DMS53 treated with DMSO at 0.1 percent for 48 hours (cell line): ENCODE data around the gene RAMP3.
A peak's percentile ranks its signal among the peaks of the same experiment; 100 is the strongest.
"Not testable (repeated sequence)": the region's sequence is repeated elsewhere in the genome, so short reads cannot be mapped to it uniquely, and the experiment has no call there.

Experiments used
- DNase-seq: peaks from one replicate; lab custom pipeline; 2025; ENCODE audit not compliant: unreplicated experiment; lab: John Stamatoyannopoulos, UW

Gene RAMP3

GRCh38 chr7:45157653-45158401, at the start of gene RAMP3:
Gene RAMP3 (plus strand): TSS chr7:45157791. CDS start chr7:45157829, 38 bp downstream.
- no peak for DNase-seq

DNA sequence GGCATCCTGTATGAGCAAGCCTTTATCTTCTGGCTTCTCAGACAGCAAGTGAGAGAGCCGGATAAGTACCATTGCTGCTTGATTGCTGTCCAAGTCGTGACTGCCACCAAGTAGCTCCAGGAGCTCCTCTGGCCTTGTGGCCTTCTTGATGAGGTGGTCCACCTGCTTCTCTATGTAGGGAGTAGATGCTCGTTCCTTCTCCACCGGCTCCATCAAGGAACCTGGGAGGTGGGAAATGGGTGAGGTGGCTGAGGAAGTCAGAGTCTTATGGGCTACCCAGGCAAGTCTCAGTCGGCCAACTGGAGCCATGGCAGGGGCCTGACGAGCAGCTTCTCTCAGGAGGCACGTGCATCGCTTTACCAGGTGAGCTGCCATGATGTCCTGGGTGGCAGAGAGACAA, 48.7 kb upstream of the RAMP3 start:
- DNase-seq = no peak

DNA sequence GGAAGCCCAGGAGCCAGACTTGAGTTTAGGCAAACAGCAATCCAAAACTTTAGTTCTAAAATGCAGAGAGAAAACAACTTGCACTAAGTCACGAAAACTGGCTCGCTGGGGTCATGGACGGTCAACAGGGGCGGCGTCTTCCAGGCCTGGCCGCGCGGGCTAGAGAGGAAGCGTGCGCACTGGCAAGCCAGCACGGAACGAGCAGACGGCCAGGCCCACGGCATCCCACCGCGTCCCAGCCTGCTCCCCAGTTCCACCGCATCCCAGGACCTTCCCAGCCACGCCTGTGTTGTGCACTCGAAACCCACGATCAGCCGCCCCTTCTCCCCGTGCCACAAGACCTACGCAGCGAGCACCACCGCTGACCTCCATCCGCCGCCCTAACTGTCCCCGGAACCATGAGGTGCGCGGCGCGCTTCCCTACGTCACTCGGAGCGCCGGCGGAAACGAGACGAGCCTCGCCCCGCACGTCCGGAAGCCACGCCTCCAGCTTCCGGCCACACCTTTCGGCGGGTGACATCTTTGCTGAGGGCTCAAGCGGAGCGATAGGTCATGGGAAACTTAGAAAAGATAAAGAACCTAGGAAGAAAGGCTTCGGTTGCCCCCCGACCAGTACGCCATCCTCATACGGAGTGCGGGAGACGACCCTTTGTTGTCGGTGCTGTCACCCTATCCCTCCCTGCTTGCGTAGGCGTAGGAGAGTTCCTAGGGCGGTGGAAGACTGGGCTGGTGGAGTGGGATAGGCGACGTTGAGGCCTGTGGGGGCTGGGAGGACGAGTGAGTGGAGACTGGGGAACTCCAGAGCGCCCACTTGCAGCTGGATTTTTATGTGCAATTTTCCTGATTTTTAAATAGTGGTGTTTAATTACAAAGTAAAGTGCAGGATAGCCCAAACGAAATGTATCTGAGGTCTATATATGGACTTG, 46.0 kb upstream of the RAMP3 start, which contains the start of gene TBRG4:
Gene TBRG4, minus strand, starts transcription at position 400 of the 926 bp plus-strand sequence. CDS start 2,460 bp downstream, outside the sequence.
- peak; percentile 90 for DNase-seq

GRCh38 chr7:45112648-45113047, 44.9 kb upstream of the RAMP3 start:
- DNase-seq = no peak

DNA sequence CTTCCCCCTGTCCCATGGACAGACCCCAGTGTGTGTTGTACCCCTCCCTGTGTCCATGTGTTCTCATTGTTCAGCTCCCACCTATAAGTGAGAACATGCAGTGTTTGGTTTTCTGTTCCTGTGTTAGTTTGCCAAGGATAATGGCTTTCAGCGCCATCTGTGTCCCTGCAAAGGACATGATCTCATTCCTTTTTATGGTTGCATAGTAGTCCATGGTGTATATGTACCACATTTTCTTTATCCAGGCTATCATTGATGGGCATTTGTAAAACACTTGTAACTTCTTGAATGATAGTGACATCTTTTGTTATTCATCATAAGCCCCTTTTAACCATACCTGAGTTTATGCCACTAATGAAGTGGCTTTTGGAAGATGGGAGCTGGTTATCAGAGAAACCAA, 43.3 kb upstream of the RAMP3 start:
- not testable (repeated sequence) for DNase-seq

DNA sequence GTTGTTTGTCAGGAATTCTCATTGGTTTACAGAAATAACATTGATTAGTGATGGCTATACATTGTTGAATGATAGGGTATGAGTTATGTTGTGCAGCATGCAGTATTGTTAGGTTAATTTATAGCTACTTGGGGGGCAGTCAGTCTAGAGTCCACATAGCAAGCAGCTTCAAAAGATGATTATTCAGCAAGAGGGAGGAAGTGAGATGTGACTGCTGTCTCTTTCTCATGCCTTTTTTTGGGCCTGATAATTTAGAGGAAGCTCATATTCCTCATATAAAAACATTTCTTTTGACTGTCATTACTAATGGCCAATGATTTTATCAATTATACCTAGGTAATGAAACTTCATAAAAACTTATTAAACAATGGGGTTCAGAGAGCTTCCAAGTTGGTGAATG, 42.7 kb upstream of the RAMP3 start:
- DNase-seq = no peak

DNA sequence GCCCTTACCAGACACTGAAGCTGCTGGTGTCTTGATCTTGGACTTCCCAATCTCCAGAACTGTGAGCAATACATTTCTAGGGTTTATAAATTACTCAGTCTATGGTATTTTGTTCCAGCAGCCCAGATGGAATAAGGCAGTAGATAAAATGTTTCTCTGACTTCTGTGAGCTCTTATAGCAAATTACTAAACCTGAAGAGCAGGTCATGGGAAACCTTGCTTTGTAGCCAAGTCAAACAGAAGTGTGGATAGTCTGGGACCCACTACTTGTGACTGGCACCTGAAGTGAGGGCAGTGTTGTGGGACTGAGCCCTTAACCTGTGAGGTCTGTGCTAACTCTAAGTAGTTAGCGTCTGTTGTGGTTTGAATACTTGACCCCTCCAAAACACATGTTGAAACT, 41.5 kb upstream of the RAMP3 start:
- no peak for DNase-seq

DNA sequence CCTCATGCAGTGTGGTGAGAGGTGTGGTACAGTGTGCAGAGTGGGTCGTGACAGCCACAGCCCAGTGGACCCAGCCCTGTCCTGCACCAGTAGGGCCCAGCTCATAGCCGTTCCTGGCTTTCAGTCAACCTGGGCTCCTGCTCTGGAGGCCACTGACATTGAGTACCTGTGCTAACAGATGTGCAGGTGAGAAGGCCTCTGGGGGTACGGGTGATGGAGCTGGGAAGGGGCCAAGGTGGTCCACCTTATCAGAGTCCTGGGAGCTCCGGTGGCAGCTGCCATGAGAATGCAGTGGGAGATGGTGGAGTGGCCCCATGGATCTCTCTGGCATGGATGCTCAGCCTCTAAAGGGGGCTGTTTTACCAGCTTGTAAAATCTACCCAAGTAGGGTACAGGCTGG, 40.0 kb upstream of the RAMP3 start:
- no peak for DNase-seq

GRCh38 chr7:45118292-45118691, 39.3 kb upstream of the RAMP3 start:
- DNase-seq = no peak

DNA sequence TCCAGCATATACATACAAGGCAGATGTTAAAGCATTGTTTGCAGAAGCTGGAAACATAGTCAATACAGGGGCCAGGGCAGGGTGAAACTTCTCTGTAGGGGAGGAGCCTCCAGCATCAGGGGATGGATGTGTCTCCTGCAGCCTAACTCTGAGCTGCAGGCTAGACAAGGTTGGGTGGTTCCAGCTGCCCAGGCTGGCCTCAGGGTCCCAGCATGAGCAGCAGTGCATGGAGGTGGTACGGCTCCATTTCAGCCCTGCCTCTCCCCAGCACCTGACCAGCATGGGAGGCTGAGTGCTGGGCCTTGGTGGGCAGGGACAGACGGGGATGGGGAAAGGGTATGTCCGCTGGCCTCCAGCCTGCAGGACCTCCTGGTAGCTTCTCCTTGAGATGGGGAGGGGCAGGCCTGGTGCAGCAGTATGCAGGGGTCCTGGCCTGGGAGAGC, 38.7 kb upstream of the RAMP3 start:
- no peak for DNase-seq

- no peak for DNase-seq
Measured at GRCh38 chr7:45119550-45119949, 38.0 kb upstream of the RAMP3 start.

DNA sequence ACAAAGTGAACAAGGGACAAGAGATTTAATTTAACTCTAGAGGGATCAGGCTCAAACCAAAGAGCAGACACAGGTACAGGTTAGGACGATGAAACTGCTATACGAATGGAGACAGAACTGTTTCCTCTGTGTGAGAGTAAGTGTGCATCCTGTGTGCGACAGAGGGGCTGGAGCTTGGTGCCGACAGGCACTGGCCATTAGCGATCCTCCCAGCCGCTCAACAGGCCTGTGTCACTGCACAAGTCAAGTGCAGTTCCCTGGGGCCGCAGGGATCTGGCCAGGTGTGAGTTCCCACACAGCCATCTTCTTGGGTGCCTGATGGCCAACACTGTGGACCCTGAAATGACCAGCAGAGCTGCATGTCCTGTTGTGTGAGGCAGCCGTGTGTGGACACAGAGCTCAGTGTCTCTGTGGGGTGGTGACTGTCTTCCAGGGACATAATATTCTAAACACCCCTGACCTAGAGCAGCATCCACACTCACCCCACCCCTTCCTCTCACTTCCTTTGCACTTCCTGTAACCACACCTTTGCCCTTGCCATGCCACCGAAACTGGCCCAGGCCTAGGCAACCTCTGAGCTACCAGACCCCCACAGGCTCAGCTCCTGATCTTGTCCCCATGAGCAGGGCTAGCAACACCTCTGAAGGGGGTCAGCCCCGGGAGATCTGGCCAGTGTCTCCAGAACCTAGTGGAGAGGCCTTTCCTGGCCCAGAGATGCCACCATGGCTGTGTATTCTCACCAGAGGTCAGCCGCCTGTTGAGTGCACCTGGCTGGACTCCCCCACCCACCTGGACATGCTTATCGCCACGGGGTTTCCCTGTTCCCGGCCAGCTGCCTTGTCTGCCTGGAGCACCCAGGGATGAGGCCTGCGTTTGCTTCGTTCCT, 34.4 kb upstream of the RAMP3 start:
- DNase-seq = no peak

GRCh38 chr7:45123913-45124710, 33.5 kb upstream of the RAMP3 start:
- no peak for DNase-seq

- no peak for DNase-seq
Measured at GRCh38 chr7:45125193-45125904, 32.2 kb upstream of the RAMP3 start.

DNA sequence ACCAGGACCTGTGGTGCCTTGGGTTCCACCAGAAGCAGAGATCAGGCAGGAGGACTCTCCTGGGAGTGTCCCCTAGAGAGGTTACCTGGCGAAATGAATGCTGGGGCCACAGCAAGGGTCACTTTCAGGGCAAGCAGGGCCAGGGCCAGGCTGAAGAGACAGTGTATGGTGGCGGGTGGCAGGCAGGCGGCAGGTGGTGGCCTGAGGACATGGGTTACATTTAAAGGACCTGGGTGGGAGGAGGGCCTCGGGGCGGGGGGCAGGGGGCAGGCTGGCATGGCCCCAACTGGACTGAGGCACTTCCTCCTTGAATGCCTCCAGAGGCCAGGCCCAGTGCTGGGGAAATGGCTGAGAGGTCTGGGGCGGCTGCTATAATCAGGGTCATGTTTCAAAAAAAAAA, 31.4 kb upstream of the RAMP3 start:
- no peak for DNase-seq

DNA sequence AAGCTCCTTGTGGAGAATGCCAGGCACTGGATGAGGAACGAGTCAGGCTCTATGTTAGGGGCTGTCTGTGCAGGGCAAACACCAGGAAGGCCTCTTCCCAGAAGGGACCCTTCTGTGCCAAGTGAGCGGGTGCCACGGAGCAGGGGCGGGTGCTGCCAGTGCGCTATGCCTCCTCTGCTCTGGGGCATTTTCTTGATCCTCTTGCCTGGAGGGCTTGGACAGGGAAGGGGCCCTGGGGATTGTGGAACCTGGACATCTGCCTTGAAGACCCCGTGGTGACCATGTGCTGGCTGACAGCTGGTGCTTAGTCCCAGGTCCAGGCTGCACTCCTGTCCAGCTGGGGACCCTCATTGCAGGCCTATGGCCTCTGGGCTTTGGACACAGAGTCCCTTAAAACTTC, 30.7 kb upstream of the RAMP3 start:
- DNase-seq = no peak

DNA sequence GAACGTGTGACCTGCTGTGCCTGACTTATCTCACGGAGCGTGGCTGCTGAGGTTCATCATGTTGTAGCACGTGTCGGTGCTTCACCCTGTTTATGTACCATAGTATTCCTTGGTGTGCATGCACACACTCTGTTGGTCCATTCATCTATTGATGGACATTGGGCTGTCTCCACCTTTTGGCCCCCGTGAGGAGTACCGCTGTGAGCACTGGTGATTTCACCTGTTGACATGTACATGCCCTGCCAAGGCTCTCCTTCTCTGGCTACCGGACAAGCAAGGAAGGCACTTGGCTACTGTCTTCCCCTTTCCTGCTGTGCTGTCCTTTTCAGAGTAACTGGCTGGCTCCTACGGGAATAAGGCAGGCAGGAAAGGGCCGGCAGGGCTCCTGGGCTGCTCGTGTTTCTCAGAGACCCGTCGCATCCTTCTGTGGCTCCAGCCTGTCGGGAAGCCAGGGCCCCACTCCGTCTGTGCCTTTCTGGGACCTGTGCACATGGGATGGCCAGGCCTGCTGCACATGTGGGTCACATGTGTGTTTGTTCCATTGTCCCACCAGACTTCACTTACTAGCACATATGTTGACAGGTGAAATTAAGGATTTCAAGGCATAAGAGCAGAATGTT, 28.3 kb upstream of the RAMP3 start:
- no peak for DNase-seq

- DNase-seq = no peak
Measured at GRCh38 chr7:45129906-45130305, 27.7 kb upstream of the RAMP3 start.

DNA sequence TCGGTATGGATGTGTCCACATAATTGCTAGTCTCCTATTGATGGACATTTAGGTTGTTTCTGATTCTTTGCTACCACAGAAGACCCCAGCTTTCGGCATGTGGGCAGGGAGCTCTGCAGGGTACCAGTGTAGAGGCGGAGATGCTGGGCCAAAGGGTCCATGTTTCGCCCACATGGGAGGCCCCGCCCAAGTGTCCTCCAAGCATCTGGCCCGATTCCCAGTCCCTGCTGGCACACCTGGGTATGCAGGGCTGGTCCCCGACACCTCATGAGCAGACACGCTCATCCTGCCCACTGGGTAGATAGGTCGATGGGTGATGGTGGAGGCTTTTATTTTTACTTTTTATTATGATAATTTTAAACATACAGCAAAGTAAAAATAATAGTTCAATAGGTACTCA, 26.7 kb upstream of the RAMP3 start:
- no peak for DNase-seq
